HuH-7 (cell line): ENCODE data around the gene MS4A6A.
"Not testable (repeated sequence)": the region's sequence is repeated elsewhere in the genome, so short reads cannot be mapped to it uniquely, and the experiment has no call there.

Experiments used
- DNase-seq: peaks from one replicate; pipeline ENCODE4 v3.0.0; 2011; ENCODE audit warnings: low spot score

Gene MS4A6A

DNA sequence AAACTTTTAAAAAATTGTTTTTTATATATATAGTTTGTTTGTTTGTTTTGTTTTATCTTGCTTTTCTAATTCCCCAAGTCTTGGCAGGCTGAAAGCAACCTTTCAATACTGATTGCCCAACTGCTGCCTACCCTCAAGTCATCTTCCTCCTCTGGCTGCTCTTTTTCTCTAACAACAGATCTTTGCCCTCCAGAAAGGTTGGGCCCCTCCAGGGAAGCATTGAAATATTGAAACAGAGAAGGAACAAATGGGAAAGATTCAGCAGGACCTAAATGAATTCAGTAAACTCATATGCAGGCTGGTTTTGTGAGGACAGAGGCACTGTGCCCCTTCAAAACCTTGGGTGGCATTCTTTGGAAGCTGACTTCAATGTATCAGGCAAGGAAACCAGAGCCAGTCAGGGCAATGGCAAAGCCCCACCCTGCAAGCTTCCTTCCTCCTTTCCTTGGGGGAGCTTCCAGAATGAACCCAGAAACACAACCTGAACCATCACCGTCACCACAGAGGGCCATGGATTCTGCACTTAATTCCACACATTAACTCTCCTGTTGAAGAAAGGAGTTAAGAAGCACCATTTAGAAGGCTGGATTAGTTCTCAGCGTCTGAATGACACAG is 815 bp upstream of the MS4A6A start:
- DNase-seq, result no peak

DNA sequence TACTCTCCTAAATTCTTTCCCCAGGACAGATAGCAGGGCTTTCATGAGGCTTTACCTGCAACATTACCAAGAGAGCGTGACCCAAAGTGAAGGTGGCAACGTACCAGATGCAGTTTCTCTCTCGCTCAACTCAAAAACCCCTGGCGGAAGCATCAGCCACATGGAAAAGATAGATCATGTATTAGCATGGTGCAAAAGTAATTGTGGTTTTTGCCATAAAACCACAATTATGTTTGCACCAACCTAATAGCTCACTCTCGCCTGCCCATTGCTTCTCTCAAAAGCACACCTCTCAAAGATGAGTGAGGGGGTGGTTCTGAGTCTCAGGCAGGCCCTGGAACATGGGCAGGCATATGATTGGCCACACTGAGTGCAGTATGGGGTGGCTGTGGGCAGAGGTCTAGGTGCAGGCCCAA is 7.0 kb downstream of the MS4A6A start:
- no peak for DNase-seq

DNA sequence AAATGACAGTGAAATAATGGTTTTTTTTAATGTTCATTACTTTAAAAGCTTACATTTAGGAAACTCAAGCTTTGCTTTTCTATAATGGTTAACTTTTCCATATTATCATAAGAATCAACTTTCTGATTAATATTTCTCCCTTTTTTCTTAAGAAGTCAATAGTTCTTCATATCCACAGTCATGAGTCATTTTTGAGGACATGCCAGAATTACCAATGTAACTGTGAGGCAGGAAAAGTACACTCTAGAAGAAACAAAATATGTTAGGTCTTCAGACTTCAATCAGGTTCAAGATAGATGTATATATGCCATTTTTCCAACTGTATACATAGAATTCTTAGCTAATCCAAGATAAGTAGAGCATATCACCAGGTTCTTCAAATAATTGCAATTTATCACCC is 10.9 kb downstream of the MS4A6A start:
- no peak for DNase-seq

DNA sequence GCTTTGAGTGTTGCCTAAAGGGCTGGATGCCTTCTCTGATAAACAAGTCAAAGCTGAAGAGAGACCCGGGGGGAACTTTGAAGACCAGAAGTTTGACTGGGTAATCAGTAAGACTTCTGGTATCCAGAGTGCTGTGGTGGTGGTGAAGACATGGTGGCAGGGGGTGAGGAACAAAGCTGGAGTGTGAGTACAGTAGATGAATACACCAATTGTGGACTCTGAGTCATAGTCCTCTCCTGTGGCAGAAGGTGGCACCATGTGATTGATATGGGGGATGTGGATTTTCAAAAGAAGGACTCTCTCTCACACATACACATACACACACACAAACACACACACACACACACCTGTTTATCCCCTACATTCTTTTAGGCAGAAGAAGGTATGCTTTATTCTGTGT is 12.3 kb downstream of the MS4A6A start:
- no peak for DNase-seq

DNA sequence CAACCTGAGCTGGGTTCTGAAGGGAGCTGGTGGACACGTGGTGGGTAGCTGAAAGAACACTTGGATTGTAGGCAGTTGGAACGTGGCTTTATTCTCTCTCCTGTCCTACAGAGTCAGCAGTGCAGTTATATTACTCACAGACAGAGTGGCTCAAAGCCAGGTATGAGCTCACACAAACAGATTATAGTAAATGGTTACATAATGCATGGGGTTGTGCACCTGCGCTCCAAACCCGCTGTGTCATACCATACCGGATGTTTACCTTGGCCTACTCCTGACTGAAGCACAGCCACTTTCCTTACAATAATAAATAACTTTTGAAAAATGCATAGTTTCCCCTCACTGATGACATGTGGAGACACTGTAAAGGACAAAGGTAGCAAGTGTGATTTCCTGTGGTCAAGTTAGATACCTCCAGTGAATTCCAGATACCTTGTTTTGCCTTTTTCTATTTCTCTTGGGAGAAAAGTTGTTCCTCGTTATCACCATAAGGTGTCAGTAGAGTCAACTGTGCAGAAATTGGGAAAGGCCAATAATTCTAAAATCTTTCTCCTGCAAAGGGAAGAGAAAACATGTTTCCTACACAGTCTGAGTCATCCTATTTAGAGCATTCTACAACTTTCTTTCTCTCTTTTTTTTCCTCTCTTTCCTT is 13.5 kb downstream of the MS4A6A start:
- DNase-seq, result no peak

DNA sequence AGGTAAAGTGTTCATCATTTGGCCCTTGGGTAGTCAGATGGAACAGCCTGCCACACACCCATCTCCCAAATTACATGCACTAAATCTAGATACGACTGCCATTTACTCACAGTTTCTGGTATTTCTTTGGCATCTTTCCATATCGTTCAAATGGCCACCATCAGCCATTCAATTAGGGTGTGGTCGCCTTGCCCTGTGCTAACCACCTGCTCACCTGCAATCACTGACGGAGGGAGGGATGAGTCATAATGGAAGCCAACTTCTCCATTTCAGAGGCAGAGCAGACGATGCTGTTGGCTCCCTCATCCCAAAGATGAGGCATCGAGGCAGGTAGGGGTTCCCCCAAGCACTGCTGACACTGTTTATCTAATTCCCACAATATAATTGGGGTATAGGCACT is 14.6 kb downstream of the MS4A6A start:
- no peak for DNase-seq

DNA sequence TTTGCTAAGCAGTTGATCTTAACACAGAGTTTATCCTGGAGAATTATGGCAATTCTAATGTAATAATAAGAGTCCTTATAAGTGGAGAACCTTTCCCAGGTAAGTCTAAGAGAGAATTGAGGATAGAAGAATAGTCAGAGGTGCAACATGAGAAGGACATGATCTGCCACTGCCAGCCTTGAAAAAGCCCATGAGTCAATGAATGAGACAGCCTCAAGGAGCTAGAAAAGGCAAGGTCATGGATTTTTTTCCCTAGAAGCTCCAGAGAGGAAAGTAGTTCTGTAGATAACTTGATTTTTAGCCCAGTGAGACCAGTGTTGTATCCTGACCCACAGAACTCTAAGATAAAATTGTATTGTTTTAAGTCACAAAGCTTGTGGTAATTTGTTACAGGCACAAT is 16.9 kb downstream of the MS4A6A start:
- no peak for DNase-seq

DNA sequence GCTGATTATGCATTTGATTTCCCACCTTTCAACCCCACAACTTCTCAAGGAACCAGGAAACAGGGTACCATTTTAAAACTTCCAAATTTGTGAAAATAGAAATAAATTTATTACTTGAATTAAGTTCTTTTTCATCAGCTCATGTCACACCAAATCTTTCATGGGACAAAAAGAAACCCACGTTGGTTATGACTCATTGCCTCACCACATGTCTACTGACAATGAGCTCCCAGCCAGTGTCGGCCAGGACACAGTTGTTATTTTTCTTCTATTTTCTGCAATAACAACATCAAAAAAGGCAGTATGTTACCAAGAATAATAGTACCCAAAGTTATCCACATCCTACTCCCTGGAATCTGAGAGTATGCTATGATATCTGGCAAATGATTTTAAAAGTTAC is 17.3 kb downstream of the MS4A6A start:
- DNase-seq, result no peak

DNA sequence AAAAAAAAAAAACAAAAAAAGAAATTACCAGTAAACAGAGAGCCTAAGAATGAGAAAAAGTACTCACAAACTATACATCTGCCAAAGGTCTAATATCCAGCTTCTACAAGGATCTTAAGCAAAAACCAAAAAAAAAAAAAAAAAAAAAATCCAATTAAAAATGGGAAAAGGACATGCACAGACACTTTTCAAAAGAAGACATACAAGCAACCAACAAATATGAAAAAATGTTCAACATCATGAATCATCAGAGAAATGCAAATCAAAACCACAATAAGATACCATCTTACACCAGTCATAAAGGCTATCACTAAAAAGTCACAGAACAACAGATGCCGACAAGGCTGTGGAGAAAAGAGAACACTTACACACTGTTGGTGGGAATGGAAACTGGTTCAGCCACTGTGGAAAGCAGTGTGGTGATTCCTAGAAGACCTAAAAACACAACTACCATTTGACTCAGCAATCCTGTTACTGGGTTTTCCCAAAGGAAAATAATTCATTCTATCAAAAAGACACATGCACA is 18.3 kb downstream of the MS4A6A start:
- DNase-seq, result no peak

DNA sequence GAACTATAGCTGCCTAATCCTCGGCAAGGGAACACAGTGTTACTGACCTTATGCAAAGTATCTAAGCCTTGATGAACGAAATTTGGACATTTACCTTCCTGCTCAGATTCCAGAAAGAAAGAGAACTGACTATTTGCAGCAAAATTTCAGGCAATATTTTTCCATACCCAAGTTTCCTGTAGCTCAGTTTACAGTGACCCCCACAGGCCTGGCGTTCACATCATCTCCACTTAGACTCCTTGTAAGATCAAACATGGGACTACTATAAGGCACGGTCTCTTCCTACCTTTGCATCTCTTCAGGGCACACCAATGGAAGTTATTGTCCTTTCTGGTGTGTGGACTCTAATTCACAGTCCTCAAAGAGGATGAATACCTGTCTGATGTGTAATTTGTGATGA is 21.1 kb downstream of the MS4A6A start:
- DNase-seq, result no peak

DNA sequence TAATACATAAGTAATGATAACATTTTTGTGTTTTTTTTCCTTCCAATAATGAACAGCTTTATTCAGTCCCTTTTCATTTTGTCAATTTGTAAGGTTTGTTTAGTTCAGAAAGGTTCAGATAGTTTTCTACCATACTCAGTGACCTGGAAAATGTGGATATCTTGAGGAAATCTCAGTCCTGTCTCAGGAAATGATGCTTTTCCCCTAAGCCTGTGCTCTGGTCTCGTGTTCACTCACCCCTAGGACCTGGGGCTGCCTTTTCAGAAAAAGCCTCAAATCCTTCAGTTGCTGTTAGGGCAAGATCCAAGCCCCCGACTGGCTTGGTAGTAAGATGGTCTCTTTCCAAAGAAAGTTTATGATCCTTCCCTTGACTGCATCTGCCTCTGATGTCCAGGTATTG is 21.8 kb downstream of the MS4A6A start:
- no peak for DNase-seq

DNA sequence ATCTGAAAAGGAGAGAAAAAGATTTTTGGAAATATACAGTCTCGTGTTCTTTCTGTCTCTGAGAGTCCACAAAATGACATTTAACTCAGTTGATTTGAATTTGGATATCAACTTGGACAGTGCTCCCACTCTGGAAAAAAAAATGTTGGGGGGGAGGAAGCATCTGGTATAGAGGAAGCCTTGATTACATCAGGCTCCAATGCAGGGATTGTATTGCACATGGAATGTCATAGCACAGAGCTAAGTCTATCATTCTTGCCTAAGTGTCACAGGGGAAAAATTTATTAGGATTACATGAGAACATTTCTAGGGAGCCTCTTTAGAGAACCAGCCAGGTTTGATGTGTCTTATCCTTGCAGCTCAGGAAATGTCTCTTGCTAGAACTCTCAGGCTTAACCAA is 23.0 kb downstream of the MS4A6A start:
- DNase-seq, result no peak

DNA sequence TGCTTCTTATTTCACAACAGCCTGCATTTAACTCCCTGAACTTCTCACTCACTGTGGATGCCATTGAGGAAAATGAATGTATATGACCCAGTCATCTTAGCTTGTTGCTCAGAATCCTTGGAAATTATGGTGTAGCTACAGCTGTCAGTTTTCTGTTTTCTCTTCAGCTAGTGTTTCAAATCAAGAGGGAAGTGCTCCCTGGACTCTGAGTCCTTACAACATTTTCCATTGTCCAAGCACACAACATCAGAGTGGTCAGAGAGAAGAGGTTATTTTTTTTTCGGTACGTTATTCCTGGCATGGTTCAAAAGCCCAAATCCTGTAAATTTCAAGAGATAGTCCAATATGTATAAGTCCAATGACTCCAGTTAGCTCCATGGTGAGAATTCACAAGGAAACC is 23.6 kb downstream of the MS4A6A start:
- no peak for DNase-seq

DNA sequence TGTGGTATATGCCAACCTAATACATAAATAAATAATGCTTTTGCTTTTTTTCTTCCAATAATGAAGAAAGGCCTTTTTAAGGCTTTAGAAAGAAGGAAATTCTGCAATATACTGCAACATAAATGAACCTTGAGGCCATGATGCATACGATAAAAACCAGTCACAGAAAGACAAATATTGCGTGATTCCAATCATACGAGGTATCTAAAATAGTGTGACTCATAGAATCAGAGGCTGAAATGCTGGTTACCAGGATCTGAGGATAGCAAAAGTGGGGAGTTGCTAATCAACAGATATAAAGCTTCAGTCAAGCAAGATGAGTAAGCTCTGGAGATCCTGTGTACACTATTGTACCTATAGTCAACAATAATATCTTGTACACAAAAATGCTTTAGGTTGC is 24.2 kb downstream of the MS4A6A start:
- no peak for DNase-seq

DNA sequence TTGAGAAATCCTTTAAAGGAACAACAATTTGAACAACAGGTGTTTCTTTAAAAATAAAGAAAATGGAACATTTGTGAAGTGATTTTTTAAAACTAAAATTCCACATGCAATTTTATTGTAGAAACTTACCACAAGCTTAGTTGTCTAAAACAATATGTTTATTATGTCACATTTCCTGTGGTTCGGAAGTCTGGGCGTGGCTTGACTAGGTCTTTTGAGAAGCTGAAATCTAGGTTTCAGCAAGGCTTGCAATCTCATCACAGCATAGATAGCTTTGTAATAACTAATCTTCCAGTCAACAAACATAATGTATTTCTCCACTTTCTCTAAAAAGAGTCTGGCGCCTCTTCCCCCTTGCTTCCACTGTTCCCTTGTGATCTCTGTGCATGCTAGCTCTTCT is 27.0 kb downstream of the MS4A6A start:
- no peak for DNase-seq

DNA sequence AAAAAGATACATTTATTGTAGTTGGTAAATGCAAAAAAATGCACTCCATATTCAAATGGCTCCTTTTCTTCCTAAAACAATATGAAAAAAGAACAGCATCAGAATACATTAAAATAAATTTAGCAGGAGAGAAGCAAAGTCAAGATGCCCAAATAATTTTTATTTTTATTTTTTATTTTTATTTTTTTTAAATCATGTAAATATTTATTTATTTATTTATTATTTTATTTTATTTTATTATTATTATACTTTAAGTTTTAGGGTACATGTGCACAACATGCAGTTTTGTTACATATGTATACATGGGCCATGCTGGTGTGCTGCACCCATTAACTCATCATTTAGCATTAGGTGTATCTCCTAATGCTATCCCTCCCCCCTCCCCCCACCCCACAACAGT is 30.2 kb downstream of the MS4A6A start:
- not testable (repeated sequence) for DNase-seq

DNA sequence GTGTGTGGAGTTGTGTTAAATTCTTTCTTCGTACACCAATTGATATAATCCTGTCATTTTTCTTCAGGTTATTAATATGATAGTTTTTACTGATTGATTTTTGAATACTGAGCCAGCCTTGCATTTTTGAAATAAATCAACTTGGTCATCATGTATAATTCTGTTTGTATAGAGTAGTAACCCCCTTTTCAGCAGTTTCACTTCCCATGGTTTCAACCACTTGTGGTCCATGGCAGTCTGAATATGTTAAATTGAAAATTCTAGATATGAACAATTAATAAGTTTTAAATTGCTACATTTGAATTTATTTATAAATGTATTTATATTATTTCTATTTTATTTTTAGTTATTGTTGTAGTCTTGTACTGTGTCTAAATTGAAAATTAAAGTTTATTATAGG is 32.6 kb downstream of the MS4A6A start:
- DNase-seq, result no peak

DNA sequence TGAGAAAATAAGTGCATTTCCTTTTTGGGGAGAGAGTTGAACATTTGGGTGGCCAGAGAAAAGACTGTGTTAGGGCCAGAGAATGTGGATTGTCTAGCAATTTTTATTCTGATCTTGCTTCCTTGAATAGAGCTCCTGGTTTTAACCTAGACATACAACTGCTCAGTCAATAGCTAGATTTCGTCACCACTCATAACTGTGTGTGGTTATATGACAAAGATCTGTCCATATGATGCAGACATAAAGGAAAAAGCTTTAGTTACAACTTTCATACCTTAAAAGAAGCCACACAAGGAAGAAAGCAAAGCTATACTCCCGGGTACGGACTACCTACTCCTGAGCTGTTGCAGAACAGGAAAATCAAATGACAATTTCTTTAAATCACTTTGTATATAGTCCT is 37.2 kb downstream of the MS4A6A start:
- no peak for DNase-seq

DNA sequence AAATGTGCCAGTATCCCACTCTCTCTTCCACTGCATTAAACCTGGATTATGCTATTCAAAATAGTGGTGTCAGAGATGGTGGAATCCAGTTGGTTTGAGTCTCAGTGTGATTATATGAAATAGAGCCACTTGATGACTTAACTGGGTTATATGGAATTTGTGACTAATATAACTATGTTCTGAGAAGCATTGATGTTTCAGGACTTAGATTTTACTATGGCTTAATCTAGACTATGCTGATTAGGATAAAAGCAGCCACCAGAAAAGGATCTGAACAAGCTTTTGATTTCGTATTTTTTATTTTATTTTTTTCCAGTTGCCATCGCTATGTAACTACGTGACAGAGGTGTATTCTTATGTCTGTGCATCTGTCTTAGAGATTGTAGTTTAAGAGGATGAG is 39.1 kb downstream of the MS4A6A start:
- no peak for DNase-seq

DNA sequence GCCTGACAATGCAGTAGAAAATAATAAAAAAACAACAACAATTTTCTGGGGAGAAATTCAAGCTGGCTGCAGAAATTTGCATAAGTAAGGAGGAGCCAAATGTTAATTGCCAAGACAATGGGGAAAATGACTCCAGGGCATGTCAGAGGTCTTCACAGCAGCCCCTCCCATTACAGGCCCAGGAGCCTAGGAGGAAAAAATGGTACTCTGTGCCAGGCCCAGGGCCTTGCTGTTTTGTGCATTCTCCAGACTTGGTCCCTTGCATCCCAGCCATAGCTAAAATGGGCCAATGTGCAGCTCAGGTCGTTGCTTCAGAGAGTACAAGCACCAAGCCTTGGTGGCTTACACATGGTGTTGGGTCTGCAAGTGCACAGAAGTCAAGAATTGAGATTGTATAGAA is 49.0 kb downstream of the MS4A6A start:
- no peak for DNase-seq

DNA sequence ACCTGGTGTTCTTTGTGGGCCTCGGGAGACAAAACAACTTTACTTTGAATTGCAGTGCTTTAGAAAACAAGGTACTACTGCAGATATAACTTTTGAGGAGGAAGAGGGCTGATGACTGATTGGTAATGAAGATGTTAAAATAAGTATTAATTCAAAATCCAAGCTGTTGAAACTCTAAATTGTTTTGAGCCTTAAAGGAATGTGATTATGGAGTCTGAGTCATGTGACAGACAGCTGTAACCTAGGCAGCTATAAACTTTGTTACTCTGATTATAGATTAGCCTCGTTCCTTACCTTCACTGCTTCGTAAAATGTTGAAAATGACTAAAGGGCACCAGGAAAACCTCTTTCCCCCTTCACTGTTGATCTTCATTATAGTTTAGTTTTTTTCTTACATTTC is 51.0 kb downstream of the MS4A6A start:
- DNase-seq, result no peak

DNA sequence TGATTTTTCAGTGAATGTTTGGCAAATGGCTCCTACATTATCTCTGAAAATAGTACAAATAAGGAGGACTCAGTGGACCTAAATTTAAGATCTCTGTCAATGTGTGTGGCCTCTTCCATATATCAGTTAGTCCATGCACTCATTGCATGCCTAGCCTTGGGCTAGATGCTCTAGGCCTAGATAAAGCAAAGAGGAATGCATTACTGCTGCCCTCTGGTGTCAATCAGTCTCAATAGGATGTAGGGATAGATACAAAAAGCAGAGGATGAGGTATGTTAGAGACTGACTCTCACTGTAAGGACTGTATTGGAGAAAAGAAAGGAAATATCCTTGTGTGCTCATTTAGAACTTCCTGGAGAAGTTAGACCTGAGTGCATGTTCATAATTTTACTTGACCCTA is 52.4 kb downstream of the MS4A6A start:
- peak; percentile 65 for DNase-seq

DNA sequence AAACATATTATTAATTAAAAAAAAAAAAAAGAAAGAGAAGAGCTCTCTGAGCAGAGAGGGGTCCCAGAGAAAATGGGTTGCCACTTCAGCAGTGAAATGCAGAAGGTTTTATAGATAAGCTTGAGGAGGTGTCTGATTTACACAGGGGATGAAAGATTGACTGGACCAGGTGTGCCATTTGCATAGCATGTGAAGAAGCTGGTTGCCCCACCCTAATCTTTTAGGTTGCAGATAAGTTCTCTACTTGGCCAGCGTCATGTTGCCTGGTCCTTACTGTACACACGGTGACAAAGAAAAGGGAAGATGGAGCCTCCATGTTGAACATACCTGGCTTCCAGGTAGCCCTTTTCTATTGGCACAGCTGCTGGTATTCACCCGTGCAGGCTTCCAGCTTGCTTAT is 53.0 kb downstream of the MS4A6A start:
- no peak for DNase-seq

DNA sequence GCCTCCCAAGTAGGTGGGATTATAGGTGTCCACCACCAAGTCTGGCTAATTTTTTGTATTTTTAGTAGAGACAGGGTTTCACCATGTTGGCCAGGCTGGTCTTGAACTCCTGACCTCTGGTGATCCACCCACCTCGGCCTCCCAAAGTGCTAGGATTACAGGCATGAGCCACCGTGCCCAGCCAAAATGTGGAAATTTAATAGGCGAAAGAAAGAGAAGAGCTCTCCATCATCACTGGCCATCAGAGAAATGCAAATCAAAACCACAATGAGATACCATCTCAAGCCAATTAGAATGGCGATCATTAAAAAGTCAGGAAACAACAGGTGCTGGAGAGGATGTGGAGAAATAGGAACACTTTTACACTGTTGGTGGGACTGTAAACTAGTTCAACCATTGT is 54.0 kb downstream of the MS4A6A start:
- not testable (repeated sequence) for DNase-seq
